ENCODE data around the gene LLGL2.

The LLGL2 gene

DNA sequence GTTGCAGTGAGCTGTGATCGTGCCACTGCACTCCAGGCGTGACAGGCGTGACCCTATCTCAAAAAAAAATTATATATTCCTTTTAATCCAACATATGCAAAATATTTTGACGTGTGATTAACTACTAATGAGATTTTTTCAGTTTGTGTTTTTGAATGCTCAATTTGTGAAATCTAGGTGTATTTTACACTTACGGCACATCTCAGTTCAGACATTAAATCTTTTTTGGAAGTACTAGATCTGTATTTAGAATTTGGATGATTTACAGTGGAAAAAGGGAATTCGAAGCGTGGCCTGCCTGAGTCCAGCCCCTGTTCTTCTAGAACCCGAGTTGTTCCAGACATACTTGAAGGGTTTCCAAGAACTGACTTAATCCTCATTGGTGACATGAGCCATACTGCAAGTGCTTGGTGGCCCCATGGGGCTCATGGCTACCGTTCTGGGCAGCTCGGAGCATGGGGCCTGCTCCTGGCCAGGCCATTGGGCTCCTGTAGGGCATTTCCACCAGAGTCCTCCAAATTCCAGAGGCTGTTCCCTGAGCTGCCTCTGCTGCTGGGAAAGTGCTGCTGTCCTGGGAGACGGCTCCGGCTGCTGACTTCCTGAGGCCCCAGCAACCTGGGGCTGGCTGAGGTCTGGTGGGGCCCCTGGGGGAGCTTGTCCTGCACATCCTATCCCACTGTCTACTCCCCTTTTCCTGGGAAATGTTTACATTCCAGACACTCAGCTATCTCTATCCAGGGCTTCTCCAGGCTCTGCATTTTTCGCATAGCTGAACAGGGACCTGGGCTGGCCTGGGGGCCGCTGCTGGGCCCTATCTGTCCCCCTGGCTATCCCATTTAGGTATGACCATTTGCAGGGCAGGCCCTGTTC lies 27.2 kb downstream of the LLGL2 start:
- no peak for DNase-seq

DNA sequence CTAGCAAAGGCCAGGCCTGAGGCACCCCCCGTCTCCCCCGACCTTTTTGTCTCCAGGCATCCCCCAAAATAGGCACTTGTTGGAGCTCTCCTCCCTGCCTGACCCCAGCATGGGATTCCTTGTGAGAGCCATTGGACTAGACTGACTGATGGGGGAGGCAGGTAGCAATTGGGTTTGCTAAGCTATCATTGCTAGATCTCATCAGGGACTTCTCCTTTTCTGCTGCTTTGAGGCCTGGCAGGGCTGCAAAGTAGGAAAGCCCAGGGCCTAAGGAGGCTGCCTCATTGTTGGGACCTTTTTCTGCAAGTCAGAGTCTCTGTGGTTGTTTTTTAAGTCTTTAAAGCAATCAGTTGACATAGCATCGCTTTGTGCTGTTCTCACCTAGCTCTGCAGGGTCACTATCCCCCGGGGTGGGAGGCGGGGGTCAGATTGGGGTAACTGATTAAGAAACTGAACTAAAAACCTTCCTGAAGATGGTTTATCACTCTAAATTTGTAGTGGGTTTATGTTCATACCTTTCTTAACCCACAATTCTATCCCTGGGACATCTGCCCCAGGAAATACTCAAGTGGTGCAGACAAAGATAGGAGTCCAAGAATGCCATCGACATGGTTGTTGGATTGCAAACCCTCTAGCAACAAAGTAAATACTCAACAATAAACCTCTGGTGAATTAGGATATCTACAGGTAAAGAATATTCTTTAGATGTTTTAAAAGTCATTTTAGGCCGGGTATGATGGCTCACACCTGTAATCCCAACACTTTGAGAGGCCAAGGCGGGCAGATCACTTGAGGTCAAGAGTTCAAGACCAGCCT lies 28.0 kb downstream of the LLGL2 start:
- no peak for DNase-seq

DNA sequence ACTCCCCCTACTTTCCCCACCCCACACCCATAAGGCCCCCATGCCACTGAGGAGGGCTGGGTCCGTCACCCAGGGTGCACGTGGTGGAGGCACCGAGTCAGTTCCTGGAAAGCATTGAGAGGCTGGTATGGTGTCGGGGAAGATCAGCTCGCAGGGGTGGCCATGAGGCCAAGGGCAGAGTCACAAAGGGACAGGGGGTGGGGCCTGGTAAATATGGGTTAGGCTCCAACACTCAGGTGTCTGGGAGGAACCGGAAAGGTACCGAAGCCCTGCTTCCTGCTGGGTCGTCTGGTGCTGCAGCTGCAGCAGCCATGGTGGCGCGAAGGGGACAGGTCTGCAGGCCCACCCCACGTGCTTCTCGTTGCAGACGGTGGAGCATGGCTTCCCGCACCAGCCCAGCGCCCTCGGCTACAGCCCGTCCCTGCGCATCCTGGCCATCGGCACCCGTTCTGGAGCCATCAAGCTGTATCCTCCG lies 30.2 kb downstream of the LLGL2 start:
- DNase-seq, result no peak

DNA sequence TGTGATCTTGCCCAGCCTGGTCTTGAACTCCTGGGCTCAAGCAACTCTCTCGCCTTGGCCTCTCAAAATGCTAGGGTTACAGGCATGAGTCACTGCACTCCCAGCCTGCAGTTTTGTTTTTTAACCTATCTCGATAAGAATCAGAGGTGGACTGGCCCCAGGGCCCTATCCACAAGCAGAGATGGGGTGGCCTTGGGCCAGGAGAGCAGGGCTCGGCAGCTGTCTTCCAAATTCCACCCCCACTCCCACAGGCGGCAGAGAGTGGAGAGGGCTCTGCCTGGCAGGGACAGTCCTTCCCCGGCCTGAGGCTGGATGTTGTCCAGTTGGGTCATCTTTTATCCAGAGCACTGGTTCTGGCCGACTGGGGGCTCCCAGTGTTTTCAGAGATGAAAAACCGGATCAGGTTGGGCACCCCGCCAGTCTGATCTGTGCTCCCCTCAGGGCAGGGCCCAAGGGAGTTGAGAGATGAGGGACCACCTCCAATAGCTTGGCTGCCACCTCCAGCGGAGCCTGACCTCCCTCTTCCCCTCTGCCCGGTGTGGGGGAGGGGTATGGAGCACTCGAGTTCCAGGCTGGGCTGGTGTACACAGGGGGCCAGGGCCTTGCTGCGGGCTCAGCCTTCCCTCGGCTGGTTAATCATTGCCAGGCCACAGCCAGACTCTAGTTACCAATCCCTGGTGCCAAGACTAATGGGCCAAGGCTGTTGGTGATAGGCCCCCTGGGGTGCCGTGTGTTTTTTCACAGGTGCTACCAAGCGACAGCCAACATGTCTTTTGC lies 31.8 kb downstream of the LLGL2 start:
- DNase-seq, result no peak

DNA sequence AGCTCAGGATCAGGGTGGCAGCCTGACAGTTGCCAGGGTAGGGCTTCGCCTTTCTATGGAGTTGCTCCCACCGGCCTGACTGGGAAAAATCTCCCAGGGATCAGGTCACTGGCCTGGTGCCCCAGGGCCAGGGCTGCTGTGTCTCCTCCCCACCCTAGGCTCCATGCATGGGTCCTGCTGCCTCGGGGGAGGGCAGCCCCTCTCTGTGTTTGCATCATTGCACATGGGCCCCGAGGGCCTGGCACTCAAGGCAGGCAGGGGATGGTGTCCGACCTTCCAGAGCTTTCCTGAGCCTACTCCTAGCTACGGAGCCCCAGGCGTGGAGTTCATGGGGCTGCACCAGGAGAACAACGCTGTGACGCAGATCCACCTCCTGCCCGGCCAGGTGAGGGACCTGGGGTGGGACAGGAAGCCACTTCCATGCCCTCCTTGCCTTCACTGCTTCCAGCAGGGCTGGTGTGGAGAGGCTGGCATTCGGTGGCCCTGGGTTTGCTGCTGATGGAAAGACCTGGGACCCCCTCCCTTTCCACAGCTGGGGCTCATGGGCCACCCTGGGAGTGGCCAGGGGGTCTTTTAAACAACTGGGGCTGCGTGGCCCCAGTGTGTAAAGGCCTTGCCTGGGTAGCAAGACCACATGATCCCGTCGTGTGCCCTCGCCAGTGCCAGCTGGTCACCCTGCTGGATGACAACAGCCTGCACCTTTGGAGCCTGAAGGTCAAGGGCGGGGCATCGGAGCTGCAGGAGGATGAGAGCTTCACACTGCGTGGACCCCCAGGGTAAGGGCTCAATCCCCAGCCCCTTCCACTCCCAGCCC lies 32.6 kb downstream of the LLGL2 start:
- no peak for DNase-seq

DNA sequence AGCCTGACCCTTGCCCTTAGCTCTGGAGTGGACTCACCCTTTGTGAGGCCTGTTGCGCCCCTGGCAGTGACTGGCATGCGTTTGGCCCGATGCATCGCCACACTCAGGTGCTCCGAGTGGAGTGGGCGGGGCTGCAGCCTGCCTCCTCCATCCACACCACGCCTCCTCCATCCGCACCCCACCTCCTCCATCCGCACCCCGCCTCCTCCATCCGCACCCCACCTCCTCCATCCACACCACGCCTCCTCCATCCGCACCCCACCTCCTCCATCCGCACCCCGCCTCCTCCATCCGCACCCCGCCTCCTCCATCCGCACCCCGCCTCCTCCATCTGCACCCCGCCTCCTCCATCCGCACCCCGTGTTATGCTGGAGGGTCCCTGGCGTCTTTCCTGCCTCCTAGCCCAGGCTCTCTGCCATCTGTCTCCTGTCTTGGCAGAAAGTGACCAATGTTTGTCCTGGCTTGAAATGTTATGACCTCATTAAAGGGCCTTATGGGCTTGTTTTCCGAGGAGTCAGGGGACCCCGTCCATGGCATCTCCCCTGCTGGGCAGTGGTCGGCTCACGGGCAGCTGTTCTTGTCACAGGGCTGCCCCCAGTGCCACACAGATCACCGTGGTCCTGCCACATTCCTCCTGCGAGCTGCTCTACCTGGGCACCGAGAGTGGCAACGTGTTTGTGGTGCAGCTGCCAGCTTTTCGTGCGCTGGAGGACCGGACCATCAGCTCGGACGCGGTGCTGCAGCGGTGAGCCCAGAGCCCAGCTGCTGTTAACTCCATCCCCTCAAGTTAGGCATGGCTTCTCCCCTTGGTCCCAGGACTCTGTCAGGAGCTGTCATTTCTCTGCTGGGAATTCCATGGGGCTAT lies 33.4 kb downstream of the LLGL2 start:
- no peak for DNase-seq

- DNase-seq, result no peak
Observed at GRCh38 chr17:75559958-75560533, 34.5 kb downstream of the LLGL2 start.

GRCh38 chr17:75561927-75562603 lies 36.6 kb downstream of the LLGL2 start:
- DNase-seq, result no peak

GRCh38 chr17:75563063-75563758 lies 37.7 kb downstream of the LLGL2 start:
- DNase-seq, result no peak

GRCh38 chr17:75564195-75564594 lies 38.7 kb downstream of the LLGL2 start:
- DNase-seq, result no peak

GRCh38 chr17:75565066-75565465 lies 39.6 kb downstream of the LLGL2 start:
- no peak for DNase-seq

DNA sequence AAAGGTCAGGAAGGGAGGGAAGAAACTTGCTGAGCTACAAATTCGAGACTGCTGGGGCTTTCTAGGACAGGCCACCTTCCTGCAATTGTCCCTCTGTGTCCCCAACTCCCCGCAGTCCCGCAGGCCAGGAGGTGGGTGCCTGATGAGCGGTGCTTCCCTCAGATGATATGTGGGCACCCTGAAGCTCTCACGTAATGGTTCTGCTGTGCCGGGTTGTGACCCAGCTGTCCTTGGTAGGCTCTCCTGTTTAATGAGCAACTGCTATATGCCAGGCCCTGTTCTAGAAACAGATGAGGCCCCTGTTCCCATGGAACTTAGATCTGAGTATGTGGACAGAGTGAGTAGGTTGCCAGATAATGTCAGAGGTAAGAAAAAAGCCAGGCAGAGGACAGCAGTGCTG lies 40.1 kb downstream of the LLGL2 start:
- no peak for DNase-seq

- DNase-seq, result no peak
Observed at GRCh38 chr17:75566416-75566815, 40.9 kb downstream of the LLGL2 start.

DNA sequence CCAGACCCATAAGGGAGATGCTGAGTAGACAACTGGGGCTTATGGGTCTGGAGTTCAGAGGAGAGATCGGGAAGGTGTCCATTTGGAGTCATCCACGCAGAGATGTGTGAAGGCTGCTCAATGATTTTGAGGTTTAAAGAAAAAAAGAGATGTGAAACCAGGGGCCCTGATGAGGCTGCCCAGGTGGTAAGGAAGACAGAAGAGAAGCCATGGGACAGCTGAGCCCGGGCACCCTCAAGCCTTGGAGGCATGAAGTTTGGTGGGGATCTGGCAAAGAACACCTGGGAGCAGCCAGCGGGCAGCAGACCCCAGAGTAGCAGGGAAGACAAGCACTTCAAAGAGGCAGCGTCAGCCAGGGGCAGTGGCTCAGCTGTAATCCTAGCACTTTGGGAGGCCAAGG lies 41.3 kb downstream of the LLGL2 start:
- no peak for DNase-seq

- no peak for DNase-seq
Observed at GRCh38 chr17:75568412-75569255, 43.1 kb downstream of the LLGL2 start.

GRCh38 chr17:75570034-75570676 lies 44.7 kb downstream of the LLGL2 start:
- no peak for DNase-seq

DNA sequence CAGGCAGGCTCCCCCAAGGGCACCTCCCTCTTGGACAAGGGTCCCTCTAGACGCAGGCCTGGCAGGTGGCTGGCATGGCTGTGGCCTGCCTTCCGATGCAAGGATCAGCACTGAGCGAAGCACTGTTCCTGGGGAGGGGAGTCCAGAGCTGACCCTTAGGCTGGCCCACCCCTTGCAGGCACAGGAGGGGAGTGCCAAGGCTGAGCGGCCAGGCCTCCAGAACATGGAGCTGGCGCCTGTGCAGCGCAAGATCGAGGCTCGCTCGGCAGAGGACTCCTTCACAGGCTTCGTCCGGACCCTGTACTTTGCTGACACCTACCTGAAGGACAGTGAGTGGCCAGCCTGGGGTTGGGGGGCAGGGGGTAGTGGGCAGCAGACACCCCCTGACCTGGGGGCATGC lies 45.3 kb downstream of the LLGL2 start:
- no peak for DNase-seq
